IPS-15b (cell line): ENCODE data around the gene APOC3.
"Not testable (repeated sequence)": the region's sequence is repeated elsewhere in the genome, so short reads cannot be mapped to it uniquely, and the experiment has no call there.

Experiments used
- H3K27me3 ChIP-seq: one replicate; pipeline ENCODE4 v1.6.1; 2013; ENCODE audit warnings: low read length; ENCODE audit not compliant: control insufficient read depth, insufficient read depth
- H3K36me3 ChIP-seq: one replicate; pipeline ENCODE4 v1.6.1; 2013; ENCODE audit warnings: low read length; ENCODE audit not compliant: control insufficient read depth, insufficient read depth
- H3K4me1 ChIP-seq: one replicate; pipeline ENCODE4 v1.6.1; 2013; ENCODE audit warnings: mild to moderate bottlenecking, low read length; ENCODE audit not compliant: control insufficient read depth, insufficient read depth
- H3K4me3 ChIP-seq: one replicate; pipeline ENCODE4 v1.5.1; 2013; ENCODE audit warnings: low read depth, low read length
- H3K9ac ChIP-seq: one replicate; pipeline ENCODE4 v1.6.1; 2013; ENCODE audit warnings: low read depth, mild to moderate bottlenecking, low read length
- H3K9me3 ChIP-seq: one replicate; pipeline ENCODE4 v1.6.1; 2013; ENCODE audit warnings: mild to moderate bottlenecking, low read length; ENCODE audit not compliant: control insufficient read depth, insufficient read depth

Gene APOC3

GRCh38 chr11:116825854-116826750 lies 3.6 kb upstream of the APOC3 start:
- no peaks in the 10 kb centered on the region for H3K27me3 ChIP-seq
- H3K9ac ChIP-seq: no peak overlapping the region
- H3K4me1 ChIP-seq: no peaks in the 10 kb centered on the region
- no peaks in the 10 kb centered on the region for H3K9me3 ChIP-seq
- no peak overlapping the region for H3K4me3 ChIP-seq
- H3K36me3 ChIP-seq: no peaks in the 10 kb centered on the region

DNA sequence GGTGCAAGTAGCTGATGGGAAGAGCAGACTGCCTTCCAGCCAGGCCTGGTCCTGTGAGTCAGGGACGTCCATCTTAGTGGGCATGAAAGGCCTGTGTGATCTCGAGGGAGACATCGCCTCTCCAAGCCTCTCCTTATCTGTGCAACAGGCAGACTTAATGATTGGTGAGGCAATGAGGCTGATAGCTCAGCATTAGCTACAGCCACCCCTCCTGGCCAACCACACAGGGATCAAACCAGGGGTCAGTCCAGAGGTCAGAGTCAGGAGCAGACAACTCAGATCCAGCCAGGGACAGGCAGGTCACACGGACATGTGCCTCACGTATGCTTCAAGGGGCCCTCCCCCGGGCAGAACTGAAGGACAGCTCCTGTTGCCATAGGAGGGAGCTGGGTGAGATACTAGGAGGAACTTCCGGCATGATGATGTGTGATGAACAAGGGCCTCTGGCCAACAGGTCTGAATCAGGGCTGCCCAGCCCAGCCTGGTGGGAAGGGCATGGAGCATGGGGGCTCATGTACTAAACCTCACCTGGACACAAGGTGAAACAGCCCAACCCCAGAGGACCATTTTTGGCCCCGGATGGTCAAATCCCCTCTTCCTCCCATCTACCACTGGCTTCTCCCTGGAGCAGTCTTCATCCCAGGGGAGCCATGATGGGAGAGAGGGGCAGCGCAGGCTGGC lies 2.8 kb upstream of the APOC3 start:
- H3K9ac ChIP-seq: no peak overlapping the region
- H3K9me3 ChIP-seq: no peaks in the 10 kb centered on the region
- no peaks in the 10 kb centered on the region for H3K4me1 ChIP-seq
- H3K4me3 ChIP-seq: no peak overlapping the region
- no peaks in the 10 kb centered on the region for H3K27me3 ChIP-seq
- H3K36me3 ChIP-seq: no peaks in the 10 kb centered on the region

GRCh38 chr11:116827461-116827860 lies 2.2 kb upstream of the APOC3 start:
- Histone ChIP-seq H3K36me3 (no peaks in the 10 kb centered on the region), H3K4me3 (no peak overlapping the region), H3K4me1 (no peaks in the 10 kb centered on the region), H3K9ac (no peak overlapping the region), H3K27me3 (no peaks in the 10 kb centered on the region), H3K9me3 (no peaks in the 10 kb centered on the region)

GRCh38 chr11:116828632-116829524 lies 829 bp upstream of the APOC3 start:
- no peak overlapping the region for H3K9ac ChIP-seq
- H3K9me3 ChIP-seq: no peaks in the 10 kb centered on the region
- H3K36me3 ChIP-seq: no peaks in the 10 kb centered on the region
- no peaks in the 10 kb centered on the region for H3K4me1 ChIP-seq
- H3K4me3 ChIP-seq: no peak overlapping the region
- H3K27me3 ChIP-seq: no peaks in the 10 kb centered on the region

- H3K4me3 ChIP-seq: no peak overlapping the region
- peaks cover 2% of the 10 kb centered on the region for H3K4me1 ChIP-seq
- no peak overlapping the region for H3K9ac ChIP-seq
- no peaks in the 10 kb centered on the region for H3K27me3 ChIP-seq
- H3K9me3 ChIP-seq: no peaks in the 10 kb centered on the region
- H3K36me3 ChIP-seq: no peaks in the 10 kb centered on the region
These were observed 641 bp downstream of the APOC3 start for GRCh38 chr11:116830184-116830912.

DNA sequence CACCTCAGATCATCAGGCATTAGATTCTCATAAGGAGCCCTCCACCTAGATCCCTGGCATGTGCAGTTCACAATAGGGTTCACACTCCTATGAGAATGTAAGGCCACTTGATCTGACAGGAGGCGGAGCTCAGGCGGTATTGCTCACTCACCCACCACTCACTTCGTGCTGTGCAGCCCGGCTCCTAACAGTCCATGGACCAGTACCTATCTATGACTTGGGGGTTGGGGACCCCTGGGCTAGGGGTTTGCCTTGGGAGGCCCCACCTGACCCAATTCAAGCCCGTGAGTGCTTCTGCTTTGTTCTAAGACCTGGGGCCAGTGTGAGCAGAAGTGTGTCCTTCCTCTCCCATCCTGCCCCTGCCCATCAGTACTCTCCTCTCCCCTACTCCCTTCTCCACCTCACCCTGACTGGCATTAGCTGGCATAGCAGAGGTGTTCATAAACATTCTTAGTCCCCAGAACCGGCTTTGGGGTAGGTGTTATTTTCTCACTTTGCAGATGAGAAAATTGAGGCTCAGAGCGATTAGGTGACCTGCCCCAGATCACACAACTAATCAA lies 2.2 kb downstream of the APOC3 start:
- Histone ChIP-seq H3K4me1 (peaks cover 2% of the 10 kb centered on the region), H3K9ac (no peak overlapping the region)

GRCh38 chr11:116832350-116833290 lies 2.9 kb downstream of the APOC3 start:
- no peak overlapping the region for H3K4me3 ChIP-seq
- H3K27me3 ChIP-seq: no peaks in the 10 kb centered on the region
- H3K9me3 ChIP-seq: no peaks in the 10 kb centered on the region
- no peaks in the 10 kb centered on the region for H3K36me3 ChIP-seq
- H3K4me1 ChIP-seq: peaks cover 2% of the 10 kb centered on the region
- no peak overlapping the region for H3K9ac ChIP-seq

More for the DNA sequence above, 2.2 kb downstream of the APOC3 start:
- Histone ChIP-seq H3K4me3 (no peak overlapping the region), H3K9me3 (no peaks in the 10 kb centered on the region), H3K27me3 (no peaks in the 10 kb centered on the region), H3K36me3 (no peaks in the 10 kb centered on the region)

GRCh38 chr11:116833491-116833815 lies 3.7 kb downstream of the APOC3 start:
- Histone ChIP-seq H3K9ac (no peak overlapping the region), H3K27me3 (no peaks in the 10 kb centered on the region), H3K4me3 (no peak overlapping the region), H3K9me3 (no peaks in the 10 kb centered on the region), H3K36me3 (no peaks in the 10 kb centered on the region), H3K4me1 (peaks cover 2% of the 10 kb centered on the region)

DNA sequence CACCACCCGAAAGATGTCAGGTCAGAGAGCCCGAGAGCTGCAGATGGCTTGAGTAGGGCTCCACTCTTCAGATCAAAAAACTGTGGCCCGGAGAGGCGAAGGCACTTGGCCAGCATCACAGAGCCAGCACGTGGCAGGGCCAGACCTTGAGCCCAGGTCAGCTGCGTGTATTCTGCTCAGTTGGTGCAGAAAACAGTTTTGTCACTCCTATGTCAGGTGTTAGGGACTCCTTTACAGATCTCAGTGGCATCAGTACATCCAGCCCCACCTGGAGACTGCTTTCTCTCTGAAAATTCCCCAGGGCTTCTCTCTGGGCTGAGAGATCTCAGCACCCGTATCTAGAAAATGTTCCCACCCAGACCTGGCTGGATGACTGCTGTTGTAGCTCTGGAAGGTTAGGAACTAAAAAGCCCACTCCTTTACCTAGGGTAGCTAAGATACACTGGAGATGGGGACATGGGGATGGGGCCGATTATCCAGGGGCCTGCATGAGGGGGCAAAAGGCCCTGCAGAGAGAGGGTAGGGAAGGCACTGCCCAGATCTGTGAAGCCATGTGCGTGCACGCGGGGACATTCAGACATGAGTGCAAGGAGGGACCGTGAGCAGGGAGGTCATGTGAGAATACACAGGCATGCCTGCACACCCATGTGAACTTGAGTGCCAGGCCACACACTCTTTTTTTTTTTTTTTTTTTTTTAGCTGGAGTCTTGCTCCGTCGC lies 4.3 kb downstream of the APOC3 start:
- no peak overlapping the region for H3K9ac ChIP-seq
- H3K9me3 ChIP-seq: no peaks in the 10 kb centered on the region
- H3K4me1 ChIP-seq: peaks cover 2% of the 10 kb centered on the region
- no peaks in the 10 kb centered on the region for H3K36me3 ChIP-seq
- no peak overlapping the region for H3K4me3 ChIP-seq
- H3K27me3 ChIP-seq: no peaks in the 10 kb centered on the region

GRCh38 chr11:116834535-116835041 lies 4.9 kb downstream of the APOC3 start:
- not testable (repeated sequence) for H3K27me3 ChIP-seq, H3K4me3 ChIP-seq

More at GRCh38 chr11:116834535-116835041, 4.9 kb downstream of the APOC3 start:
- not testable (repeated sequence) for H3K9me3 ChIP-seq, H3K36me3 ChIP-seq, H3K4me1 ChIP-seq, H3K9ac ChIP-seq
